PC-3 (cell line): ENCODE data around the gene COL4A1. TPM values are rescaled to one million over a fixed set of nuclear protein-coding genes. Genes with fewer than 3 reads are reported as not detected.

ENCODE experiments used
- ATAC-seq: fragments of 200-7000 bp; cut with Tn5 transposase; 2 replicates; pipeline ENCODE4 v1.9.1; 2020; ENCODE audit warnings: mild to moderate bottlenecking, moderate library complexity
- BruUV-seq: library from RNA; stranded (reverse); fragments of 400-500 nt; replicated peaks from 2 replicates; lab custom pipeline; 2021; lab: Mats Ljungman, UMichigan
- CTCF ChIA-PET: fragments of 300-600 bp; sonication (Branson Sonifier 250); formaldehyde crosslinking; loops from one replicate; lab custom pipeline; 2022; ENCODE audit warnings: antibody characterized with exemption; lab: Charles Lee
- POLR2A ChIA-PET: fragments of 300-600 bp; sonication (Branson Sonifier 250); formaldehyde crosslinking; loops from one replicate; lab custom pipeline; 2022; ENCODE audit warnings: antibody characterized with exemption; ENCODE audit not compliant: unreplicated experiment; lab: Charles Lee
- DNase-seq: peaks from one replicate; pipeline ENCODE4 v3.0.0-alpha.2; 2015
- H2AFZ ChIP-seq: fragments of 300-600 bp; sonication (generic); 2 replicates; pipeline ENCODE4 v1.6.0; 2016; ENCODE audit warnings: antibody characterized with exemption, low read length
- H3F3A ChIP-seq: fragments of 300-600 bp; sonication (generic); one replicate; pipeline ENCODE4 v1.6.0; 2017; ENCODE audit warnings: antibody characterized with exemption, low read length, control low read depth, mild to moderate bottlenecking; ENCODE audit not compliant: unreplicated experiment
- H3K27ac ChIP-seq: fragments of 300-600 bp; sonication (generic); 2 replicates; pipeline ENCODE4 v1.5.1; 2016; ENCODE audit warnings: mild to moderate bottlenecking, low read length
- H3K27me3 ChIP-seq: fragments of 300-600 bp; sonication (generic); 2 replicates; pipeline ENCODE4 v1.6.1; 2016; ENCODE audit warnings: low read length, mixed read lengths
- H3K36me3 ChIP-seq: fragments of 300-600 bp; sonication (generic); 2 replicates; pipeline ENCODE4 v1.6.1; 2016; ENCODE audit warnings: low read depth, mixed run types, low read length, mixed read lengths
- H3K4me1 ChIP-seq: fragments of 300-600 bp; sonication (generic); 2 replicates; pipeline ENCODE4 v1.5.1; 2016; ENCODE audit warnings: low read length; ENCODE audit not compliant: insufficient read depth
- H3K4me2 ChIP-seq: fragments of 300-600 bp; sonication (generic); 2 replicates; pipeline ENCODE4 v1.6.0; 2016; ENCODE audit warnings: low read length
- H3K4me3 ChIP-seq: fragments of 300-600 bp; sonication (generic); 2 replicates; pipeline ENCODE4 v1.5.1; 2016; ENCODE audit warnings: mild to moderate bottlenecking, low read length, mixed read lengths
- H3K79me2 ChIP-seq: fragments of 300-600 bp; sonication (generic); 2 replicates; pipeline ENCODE4 v1.6.1; 2017; ENCODE audit warnings: low read length, mixed read lengths
- H3K9ac ChIP-seq: fragments of 300-600 bp; sonication (generic); 2 replicates; pipeline ENCODE4 v1.6.0; 2016; ENCODE audit warnings: mild to moderate bottlenecking, low read length
- H3K9me2 ChIP-seq: fragments of 300-600 bp; sonication (generic); replicated peaks from 2 replicates; pipeline ENCODE4 v1.6.1; 2016; ENCODE audit warnings: mixed run types, low read length, mixed read lengths
- H3K9me3 ChIP-seq: fragments of 300-600 bp; sonication (generic); 2 replicates; pipeline ENCODE4 v1.6.1; 2016; ENCODE audit warnings: low read length, mixed read lengths
- H4K20me1 ChIP-seq: fragments of 300-600 bp; sonication (generic); 2 replicates; pipeline ENCODE4 v1.6.1; 2016; ENCODE audit warnings: low read length, mixed read lengths
- EZH2 ChIP-seq: fragments of 300-600 bp; sonication (generic); IDR thresholded peaks from one replicate; pipeline ENCODE4 v1.6.1; 2017; ENCODE audit warnings: antibody characterized with exemption, mild to moderate bottlenecking, low read length; ENCODE audit not compliant: unreplicated experiment
- EZH2phosphoT487 ChIP-seq: fragments of 300-600 bp; sonication (generic); IDR thresholded peaks from 2 replicates; pipeline ENCODE4 v1.6.1; 2018; ENCODE audit warnings: mild to moderate bottlenecking, antibody characterized with exemption, low read length, borderline replicate concordance
- intact Hi-C: fragments of 100-400 bp; cut with micrococcal nuclease; formaldehyde crosslinking; loops from 2 replicates; pipeline ENCODE4 v1.9.0; 2023
- total RNA-seq: library from RNA; depleted of rRNA; stranded (reverse); fragments of >200 nt; gene quantifications from 2 replicates; pipeline ENCODE4 v1.2.3, GENCODE V29; 2014
- TF ChIP-seq, protein P1 (sequence below): fragments of 300-600 bp; sonication (generic); conservative IDR thresholded peaks from 2 replicates; pipeline ENCODE4 v1.5.1; 2017; ENCODE audit warnings: antibody characterized with exemption, low read depth, mild to moderate bottlenecking, low read length

The COL4A1 gene
- total RNA-seq, 1 experiment from 2014 or later, result 48.7 TPM

DNA sequence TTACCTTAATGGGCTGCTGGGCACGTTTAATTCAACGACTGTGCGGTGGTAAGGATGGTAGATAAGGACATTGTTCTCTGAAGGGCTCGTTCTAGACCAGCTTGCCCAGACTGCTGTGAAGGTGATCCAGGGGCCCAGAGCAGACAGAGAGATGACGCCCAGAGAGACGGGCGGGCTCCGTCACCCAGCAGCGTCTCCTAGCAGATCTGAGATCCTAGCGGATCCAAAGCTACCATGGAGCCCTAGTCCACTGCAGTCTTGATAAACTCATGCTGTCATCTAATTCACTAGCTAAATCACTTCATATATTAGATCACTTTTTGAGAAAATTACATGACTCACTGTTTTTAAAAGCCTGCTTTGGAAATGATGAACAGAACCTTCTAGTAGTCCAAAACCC is 21.6 kb upstream of the COL4A1 start:
- Histone ChIP-seq H3K27me3 (no peaks in the 10 kb centered on the region), H3K4me3 (no peak overlapping the region), H3K9me2 (no peaks in the 10 kb centered on the region), H3K9me3 (no peaks in the 10 kb centered on the region), H3K36me3 (no peaks in the 10 kb centered on the region), H3K4me2 (no peak overlapping the region), H3F3A (no peaks in the 10 kb centered on the region), H2AFZ (no peak overlapping the region), H3K27ac (no peak overlapping the region), H4K20me1 (0 out of 2 replicates have a peak, but pooled peaks cover 3% of the 10 kb centered on the region), H3K4me1 (peaks cover 6% of the 10 kb centered on the region), H3K9ac (no peak overlapping the region), H3K79me2 (peaks cover 22% of the 10 kb centered on the region)
- no peak for DNase-seq
- BruUV-seq, result no TSS peak
- intact Hi-C loops, result no loop called here
- POLR2A ChIA-PET, result no interaction called here
- TF ChIP-seq, protein P1, sequence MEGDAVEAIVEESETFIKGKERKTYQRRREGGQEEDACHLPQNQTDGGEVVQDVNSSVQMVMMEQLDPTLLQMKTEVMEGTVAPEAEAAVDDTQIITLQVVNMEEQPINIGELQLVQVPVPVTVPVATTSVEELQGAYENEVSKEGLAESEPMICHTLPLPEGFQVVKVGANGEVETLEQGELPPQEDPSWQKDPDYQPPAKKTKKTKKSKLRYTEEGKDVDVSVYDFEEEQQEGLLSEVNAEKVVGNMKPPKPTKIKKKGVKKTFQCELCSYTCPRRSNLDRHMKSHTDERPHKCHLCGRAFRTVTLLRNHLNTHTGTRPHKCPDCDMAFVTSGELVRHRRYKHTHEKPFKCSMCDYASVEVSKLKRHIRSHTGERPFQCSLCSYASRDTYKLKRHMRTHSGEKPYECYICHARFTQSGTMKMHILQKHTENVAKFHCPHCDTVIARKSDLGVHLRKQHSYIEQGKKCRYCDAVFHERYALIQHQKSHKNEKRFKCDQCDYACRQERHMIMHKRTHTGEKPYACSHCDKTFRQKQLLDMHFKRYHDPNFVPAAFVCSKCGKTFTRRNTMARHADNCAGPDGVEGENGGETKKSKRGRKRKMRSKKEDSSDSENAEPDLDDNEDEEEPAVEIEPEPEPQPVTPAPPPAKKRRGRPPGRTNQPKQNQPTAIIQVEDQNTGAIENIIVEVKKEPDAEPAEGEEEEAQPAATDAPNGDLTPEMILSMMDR, result no peak
- TF ChIP-seq EZH2, result no peak
- no peak for TF ChIP-seq EZH2phosphoT487
- ATAC-seq, result no peak
- CTCF ChIA-PET, result no interaction called here

DNA sequence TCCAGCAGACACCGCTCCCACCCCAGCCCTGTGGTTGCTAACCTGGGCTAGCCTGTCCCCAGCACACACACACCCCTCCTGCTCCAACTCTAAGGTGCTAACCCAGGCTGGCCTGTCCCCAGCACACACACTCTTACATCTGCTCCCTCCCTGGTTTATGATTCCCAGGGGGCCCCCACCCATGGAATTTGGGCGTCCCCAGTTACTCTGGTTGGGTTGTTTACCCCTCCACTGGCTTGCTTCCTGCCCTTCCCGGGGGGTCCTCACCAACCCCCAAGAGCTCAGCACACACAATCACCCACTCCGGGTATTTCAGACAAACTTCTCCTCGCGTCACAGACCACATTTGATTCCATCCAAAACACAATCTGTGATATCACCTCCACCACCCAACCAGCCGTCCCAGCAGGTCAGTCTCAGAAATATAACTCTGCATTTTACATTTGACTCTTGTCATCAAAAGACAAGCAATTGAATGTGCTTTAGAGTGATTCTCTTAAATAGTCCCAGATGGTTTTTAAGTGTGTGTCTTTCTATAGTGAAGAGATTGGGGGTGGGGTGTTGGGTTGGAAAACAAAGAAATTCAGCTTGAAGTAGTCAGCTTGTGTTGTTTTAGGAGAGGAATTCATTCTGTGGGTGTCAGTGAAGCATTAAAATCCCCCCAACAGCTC is 20.2 kb upstream of the COL4A1 start:
- Histone ChIP-seq H3K4me2 (no peak overlapping the region), H3K27ac (no peak overlapping the region), H2AFZ (no peak overlapping the region), H3K9me2 (no peaks in the 10 kb centered on the region), H3K36me3 (no peaks in the 10 kb centered on the region), H3K4me3 (no peak overlapping the region), H3F3A (no peaks in the 10 kb centered on the region), H3K9ac (no peak overlapping the region), H4K20me1 (0 out of 2 replicates have a peak, but pooled peaks cover 3% of the 10 kb centered on the region), H3K4me1 (peaks cover 13% of the 10 kb centered on the region), H3K9me3 (no peaks in the 10 kb centered on the region), H3K27me3 (no peaks in the 10 kb centered on the region), H3K79me2 (peaks cover 32% of the 10 kb centered on the region)
- ChIA-PET POLR2A (interaction anchor here (0.7 kb wide), 1 partner anchor 51 kb away, joined by 3 read pairs; no protein-coding TSS in a partner anchor), CTCF (no interaction called here)
- TF ChIP-seq EZH2phosphoT487 (no peak), EZH2 (no peak)
- TF ChIP-seq, protein P1, result no peak
- DNase-seq, result no peak
- intact Hi-C loops, result no loop called here
- no TSS peak for BruUV-seq
- ATAC-seq, result no peak

DNA sequence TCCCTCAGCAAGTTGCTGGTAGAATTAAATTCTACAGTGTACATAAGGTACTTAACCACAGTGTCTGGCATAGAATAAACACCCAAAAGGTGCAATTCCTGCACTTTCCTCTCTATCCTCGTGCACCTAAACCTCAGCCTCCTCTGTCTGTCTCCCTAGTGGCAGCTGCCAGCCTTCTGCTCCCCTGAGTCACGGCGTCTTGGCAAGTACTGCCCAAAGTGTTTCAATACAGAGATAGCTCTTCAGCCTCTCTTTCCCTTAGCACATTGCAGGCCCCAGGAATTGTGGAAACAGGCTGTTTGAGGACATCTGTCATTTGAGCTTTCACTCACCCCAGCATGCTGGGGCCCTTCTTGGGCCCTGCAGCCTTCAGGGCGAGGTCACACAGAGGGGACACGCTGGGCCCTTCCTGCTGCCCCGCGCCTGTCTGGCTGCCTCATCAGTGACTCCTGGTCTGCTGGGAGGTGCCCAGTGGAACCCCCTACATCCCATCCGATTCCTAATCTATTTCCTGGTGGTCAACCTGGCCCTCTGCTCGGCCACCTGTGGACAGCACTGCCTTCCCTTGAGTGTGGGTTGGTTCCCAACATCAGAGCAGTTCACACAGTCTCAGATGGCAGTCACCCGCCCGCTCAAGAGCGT is 19.4 kb upstream of the COL4A1 start:
- no peak overlapping the region for H3K27ac ChIP-seq
- H3K9ac ChIP-seq, result no peak overlapping the region
- no peaks in the 10 kb centered on the region for H3F3A ChIP-seq
- TF ChIP-seq EZH2 (no peak), EZH2phosphoT487 (no peak)
- TF ChIP-seq, protein P1, result no peak
- no peaks in the 10 kb centered on the region for H3K27me3 ChIP-seq
- H3K79me2 ChIP-seq, result peaks cover 40% of the 10 kb centered on the region
- ChIA-PET POLR2A (no interaction called here), CTCF (no interaction called here)
- DNase-seq (no peak), ATAC-seq (no peak)
- H3K36me3 ChIP-seq, result no peaks in the 10 kb centered on the region
- H3K9me3 ChIP-seq, result no peaks in the 10 kb centered on the region
- intact Hi-C loops, result no loop called here
- H3K9me2 ChIP-seq, result no peaks in the 10 kb centered on the region
- H3K4me2 ChIP-seq, result no peak overlapping the region
- H2AFZ ChIP-seq, result no peak overlapping the region
- peaks cover 13% of the 10 kb centered on the region for H3K4me1 ChIP-seq
- BruUV-seq, result no TSS peak
- 0 out of 2 replicates have a peak, but pooled peaks cover 3% of the 10 kb centered on the region for H4K20me1 ChIP-seq
- no peak overlapping the region for H3K4me3 ChIP-seq
